ENCODE data around the gene CEL.

The CEL gene

GRCh38 chr9:133119103-133119845 lies 57.5 kb downstream of the CEL start:
- DNase-seq: peak; percentile 71

GRCh38 chr9:133119846-133120500 lies 58.2 kb downstream of the CEL start:
- DNase-seq: no peak

- no peak for DNase-seq
Observed at GRCh38 chr9:133120501-133121197, 58.9 kb downstream of the CEL start.
